ENCODE measurements around the gene INF2.

The INF2 gene

DNA sequence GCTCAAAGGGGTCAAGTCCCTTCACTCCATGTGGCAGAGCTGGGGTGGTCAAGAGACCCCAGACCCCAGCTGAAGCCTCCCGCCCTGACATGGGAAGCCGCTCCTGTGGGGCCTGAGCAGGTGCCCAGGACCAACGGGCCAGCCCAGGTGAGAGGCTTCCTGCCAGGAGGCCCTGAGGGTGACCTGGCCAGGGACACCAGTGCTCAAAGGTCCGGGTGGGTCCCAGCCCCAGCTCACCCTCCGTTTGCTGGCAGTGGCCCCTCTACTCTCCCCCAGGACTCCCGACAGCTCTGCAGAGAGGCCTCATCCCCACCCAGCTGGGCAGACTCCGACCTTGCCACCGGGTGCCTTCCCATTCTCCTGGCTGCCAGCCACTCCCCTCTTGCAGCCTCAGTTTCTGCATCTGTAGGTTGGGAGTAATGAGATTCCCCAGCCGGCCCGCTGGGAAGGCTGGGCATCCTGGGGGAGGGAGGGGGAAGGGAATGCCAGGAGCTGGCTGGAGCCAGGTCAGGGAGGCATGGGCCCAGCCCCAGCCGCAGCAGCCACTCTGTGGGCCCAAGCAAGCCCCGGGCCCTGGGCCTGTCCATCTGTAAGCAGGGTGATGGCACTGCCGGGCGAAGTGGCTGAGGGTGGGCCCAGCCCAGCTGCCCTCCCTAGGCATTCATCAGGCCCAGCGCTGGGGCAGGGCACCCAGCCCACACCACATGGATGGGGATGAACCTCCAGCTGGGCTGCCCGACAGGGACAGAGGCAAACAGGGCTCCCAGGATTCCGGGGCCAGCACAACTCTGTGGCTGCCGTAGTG lies 10.3 kb upstream of the INF2 start:
- Histone ChIP-seq H3K4me3 (ENCODE audit: low read length) (no peak overlapping the region), H3K9ac (ENCODE audit: low read length) (peak overlapping the region; percentile 84), H3K4me1 (ENCODE audit: control insufficient read depth, insufficient read depth, low read length) (peaks cover 41% of the 10 kb centered on the region), H3K36me3 (ENCODE audit: control insufficient read depth, insufficient read depth, low read length, severe bottlenecking) (no peaks in the 10 kb centered on the region), H3K27me3 (replicated peaks; ENCODE audit: control insufficient read depth, insufficient read depth, low read length) (no peaks in the 10 kb centered on the region), H3K9me3 (ENCODE audit: control insufficient read depth, low read length) (no peaks in the 10 kb centered on the region)
- no peak for DNase-seq (ENCODE audit: low read depth)

GRCh38 chr14:104680056-104680805 lies 9.2 kb upstream of the INF2 start:
- Histone ChIP-seq H3K4me3 (ENCODE audit: low read length) (peak overlapping the region; percentile 55), H3K9me3 (ENCODE audit: control insufficient read depth, low read length) (no peaks in the 10 kb centered on the region), H3K4me1 (ENCODE audit: control insufficient read depth, insufficient read depth, low read length) (peaks cover 41% of the 10 kb centered on the region), H3K27me3 (replicated peaks; ENCODE audit: control insufficient read depth, insufficient read depth, low read length) (no peaks in the 10 kb centered on the region), H3K36me3 (ENCODE audit: control insufficient read depth, insufficient read depth, low read length, severe bottlenecking) (no peaks in the 10 kb centered on the region), H3K9ac (ENCODE audit: low read length) (peak overlapping the region; percentile 68)
- peak; percentile 78 for DNase-seq (ENCODE audit: low read depth)

DNA sequence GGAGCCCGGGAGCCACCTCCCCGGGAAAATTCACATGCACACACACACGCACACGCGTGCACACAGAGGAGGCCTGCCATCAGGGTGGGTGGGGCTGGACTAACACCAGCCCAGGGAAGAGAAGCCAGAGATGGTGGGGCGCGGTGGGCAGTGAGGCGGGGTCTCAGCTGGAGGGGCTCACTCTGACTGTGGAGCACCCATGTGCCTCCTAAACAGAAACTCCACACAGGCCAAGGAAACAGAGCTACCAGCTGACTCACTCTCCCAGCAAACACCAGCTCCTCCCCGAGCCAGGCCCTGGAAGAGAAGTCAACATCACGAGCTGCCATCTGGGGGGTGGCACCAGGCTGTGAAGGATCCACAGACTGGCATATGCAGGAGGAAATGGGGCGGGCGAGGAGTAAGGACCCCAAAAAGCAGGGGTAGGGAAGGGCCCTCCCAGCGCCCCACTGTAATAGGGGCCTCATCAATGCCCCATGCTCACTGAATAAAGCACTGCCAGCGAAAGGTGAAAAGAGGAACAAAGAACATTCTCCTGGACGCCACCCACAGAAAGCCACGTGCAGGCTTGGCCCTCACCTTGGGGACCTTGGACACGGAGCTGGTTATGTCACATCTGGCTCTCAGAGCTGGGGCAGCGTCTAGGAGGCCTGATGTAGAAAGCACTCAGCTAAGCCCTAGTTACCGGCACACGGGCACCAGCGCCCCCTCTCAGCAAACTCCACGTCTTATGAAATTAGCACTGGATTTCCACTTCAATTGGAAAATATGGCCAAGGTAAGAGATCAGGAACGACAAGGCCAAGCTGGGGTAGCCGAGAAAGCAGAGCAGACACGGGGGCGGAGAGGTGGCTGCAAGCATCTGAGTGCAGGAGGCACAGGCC lies 8.4 kb upstream of the INF2 start:
- Histone ChIP-seq H3K36me3 (ENCODE audit: control insufficient read depth, insufficient read depth, low read length, severe bottlenecking) (no peaks in the 10 kb centered on the region), H3K9ac (ENCODE audit: low read length) (peak overlapping the region; percentile 68), H3K27me3 (replicated peaks; ENCODE audit: control insufficient read depth, insufficient read depth, low read length) (no peaks in the 10 kb centered on the region), H3K4me3 (ENCODE audit: low read length) (peak overlapping the region; percentile 71), H3K4me1 (ENCODE audit: control insufficient read depth, insufficient read depth, low read length) (peaks cover 41% of the 10 kb centered on the region), H3K9me3 (ENCODE audit: control insufficient read depth, low read length) (no peaks in the 10 kb centered on the region)
- peak; percentile 71 for DNase-seq (ENCODE audit: low read depth)

DNA sequence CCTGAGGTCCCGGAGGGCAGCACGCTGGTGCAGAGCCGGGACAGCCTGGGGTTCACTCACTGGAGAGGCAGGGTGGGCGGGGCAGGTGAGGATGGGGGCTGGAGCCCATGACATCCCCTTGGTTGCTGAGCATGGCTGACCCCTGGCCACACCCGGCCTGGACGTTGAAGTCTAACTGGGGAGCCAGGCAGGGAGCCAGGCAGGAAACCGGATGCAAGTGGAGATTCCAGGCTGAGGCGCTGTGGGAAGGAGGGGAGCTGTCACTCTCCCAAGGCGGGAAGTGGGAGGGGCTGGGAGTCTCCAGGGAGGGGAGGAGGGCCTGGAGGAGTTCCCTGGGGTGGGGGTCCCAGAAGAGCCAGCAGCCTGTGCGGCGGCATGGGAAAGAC lies 7.7 kb upstream of the INF2 start:
- H3K4me3 ChIP-seq (ENCODE audit: low read length) = peak overlapping the region; percentile 71

DNA sequence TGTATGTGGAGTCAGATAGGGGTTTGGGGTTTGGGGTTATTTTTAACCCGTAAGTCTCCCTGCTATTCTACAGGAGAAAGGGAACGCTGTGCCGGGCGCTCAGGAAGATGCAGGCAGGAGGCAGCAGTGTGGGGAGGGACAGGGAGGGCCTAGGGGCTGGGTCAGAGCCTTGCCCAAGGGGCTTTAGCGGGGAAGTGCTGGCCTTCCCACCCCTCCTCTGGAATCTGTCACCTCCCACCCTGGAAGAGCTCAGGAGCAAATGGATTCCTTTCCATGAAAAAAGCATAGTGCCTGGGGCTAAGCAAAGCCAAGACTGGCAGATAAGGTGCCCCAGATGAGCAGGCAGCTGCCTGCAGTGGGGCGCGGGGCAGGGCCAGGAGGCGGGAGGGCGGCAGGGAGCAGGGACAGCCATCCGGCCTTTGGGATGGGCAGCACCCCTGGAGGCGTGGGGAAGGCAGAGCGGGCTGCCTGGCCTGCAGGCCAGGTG lies 7.3 kb upstream of the INF2 start:
- peak overlapping the region; percentile 68 for H3K9ac ChIP-seq (ENCODE audit: low read length)
- no peaks in the 10 kb centered on the region for H3K9me3 ChIP-seq (ENCODE audit: control insufficient read depth, low read length)
- H3K27me3 ChIP-seq (replicated peaks; ENCODE audit: control insufficient read depth, insufficient read depth, low read length) = no peaks in the 10 kb centered on the region
- no peaks in the 10 kb centered on the region for H3K36me3 ChIP-seq (ENCODE audit: control insufficient read depth, insufficient read depth, low read length, severe bottlenecking)
- H3K4me3 ChIP-seq (ENCODE audit: low read length) = peak overlapping the region; percentile 71
- peak; percentile 17 for DNase-seq (ENCODE audit: low read depth)
- H3K4me1 ChIP-seq (ENCODE audit: control insufficient read depth, insufficient read depth, low read length) = peaks cover 41% of the 10 kb centered on the region

More for the DNA sequence above, 7.7 kb upstream of the INF2 start:
- peak overlapping the region; percentile 68 for H3K9ac ChIP-seq (ENCODE audit: low read length)
- no peaks in the 10 kb centered on the region for H3K27me3 ChIP-seq (replicated peaks; ENCODE audit: control insufficient read depth, insufficient read depth, low read length)
- H3K4me1 ChIP-seq (ENCODE audit: control insufficient read depth, insufficient read depth, low read length) = peaks cover 41% of the 10 kb centered on the region
- DNase-seq (ENCODE audit: low read depth) = peak; percentile 89
- no peaks in the 10 kb centered on the region for H3K36me3 ChIP-seq (ENCODE audit: control insufficient read depth, insufficient read depth, low read length, severe bottlenecking)
- no peaks in the 10 kb centered on the region for H3K9me3 ChIP-seq (ENCODE audit: control insufficient read depth, low read length)

DNA sequence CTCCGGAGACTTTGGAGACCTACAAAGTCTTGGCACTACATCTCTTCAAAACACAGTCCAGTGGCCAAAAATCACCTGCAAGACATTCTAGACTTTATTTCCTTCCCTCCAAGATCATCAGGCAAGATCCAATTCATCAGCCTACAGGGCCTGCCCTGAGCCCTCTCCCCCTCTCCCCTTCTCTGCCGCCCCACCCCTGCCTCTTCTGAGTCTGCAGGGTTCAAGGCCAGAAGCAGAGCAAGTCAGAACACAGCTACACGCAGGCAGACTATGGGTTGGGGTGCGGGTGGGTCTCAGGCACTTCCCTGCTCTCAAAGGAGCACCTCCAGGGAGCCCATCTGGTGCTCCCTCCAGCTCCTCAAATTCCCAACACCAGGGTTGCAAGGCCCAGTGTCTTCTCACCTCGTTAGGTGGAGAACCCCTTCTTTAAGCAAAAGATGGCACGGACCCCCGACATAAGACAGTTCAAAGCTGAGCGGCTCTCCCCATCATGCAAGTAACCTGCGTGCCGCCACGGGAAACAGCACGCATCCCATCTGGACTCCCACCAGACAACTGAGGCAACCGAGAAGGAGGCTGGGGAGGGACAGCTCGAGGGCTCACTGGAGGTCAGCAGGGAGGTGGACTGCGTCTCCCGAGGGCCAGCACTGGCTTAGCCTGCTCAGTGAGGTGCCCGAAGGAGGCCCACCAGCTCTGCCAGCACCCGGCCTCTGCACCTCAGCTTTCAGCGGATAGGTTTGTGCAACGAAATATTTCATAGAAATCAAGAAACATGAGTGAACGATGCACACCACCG lies 5.6 kb upstream of the INF2 start:
- H3K4me3 ChIP-seq (ENCODE audit: low read length) = no peak overlapping the region
- H3K9me3 ChIP-seq (ENCODE audit: control insufficient read depth, low read length) = no peaks in the 10 kb centered on the region
- no peaks in the 10 kb centered on the region for H3K27me3 ChIP-seq (replicated peaks; ENCODE audit: control insufficient read depth, insufficient read depth, low read length)
- H3K36me3 ChIP-seq (ENCODE audit: control insufficient read depth, insufficient read depth, low read length, severe bottlenecking) = no peaks in the 10 kb centered on the region
- DNase-seq (ENCODE audit: low read depth) = no peak
- H3K9ac ChIP-seq (ENCODE audit: low read length) = no peak overlapping the region
- peaks cover 34% of the 10 kb centered on the region for H3K4me1 ChIP-seq (ENCODE audit: control insufficient read depth, insufficient read depth, low read length)

GRCh38 chr14:104684449-104684821 lies 5.0 kb upstream of the INF2 start:
- DNase-seq (ENCODE audit: low read depth) = no peak
- no peaks in the 10 kb centered on the region for H3K27me3 ChIP-seq (replicated peaks; ENCODE audit: control insufficient read depth, insufficient read depth, low read length)
- no peak overlapping the region for H3K9ac ChIP-seq (ENCODE audit: low read length)
- peaks cover 37% of the 10 kb centered on the region for H3K4me1 ChIP-seq (ENCODE audit: control insufficient read depth, insufficient read depth, low read length)
- no peak overlapping the region for H3K4me3 ChIP-seq (ENCODE audit: low read length)
- H3K36me3 ChIP-seq (ENCODE audit: control insufficient read depth, insufficient read depth, low read length, severe bottlenecking) = no peaks in the 10 kb centered on the region
- H3K9me3 ChIP-seq (ENCODE audit: control insufficient read depth, low read length) = no peaks in the 10 kb centered on the region

- Histone ChIP-seq H3K9me3 (ENCODE audit: control insufficient read depth, low read length) (no peaks in the 10 kb centered on the region), H3K27me3 (replicated peaks; ENCODE audit: control insufficient read depth, insufficient read depth, low read length) (no peaks in the 10 kb centered on the region), H3K36me3 (ENCODE audit: control insufficient read depth, insufficient read depth, low read length, severe bottlenecking) (no peaks in the 10 kb centered on the region), H3K9ac (ENCODE audit: low read length) (no peak overlapping the region), H3K4me3 (ENCODE audit: low read length) (no peak overlapping the region), H3K4me1 (ENCODE audit: control insufficient read depth, insufficient read depth, low read length) (peaks cover 33% of the 10 kb centered on the region)
- no peak for DNase-seq (ENCODE audit: low read depth)
These were observed 4.0 kb upstream of the INF2 start for GRCh38 chr14:104685216-104685997.

DNA sequence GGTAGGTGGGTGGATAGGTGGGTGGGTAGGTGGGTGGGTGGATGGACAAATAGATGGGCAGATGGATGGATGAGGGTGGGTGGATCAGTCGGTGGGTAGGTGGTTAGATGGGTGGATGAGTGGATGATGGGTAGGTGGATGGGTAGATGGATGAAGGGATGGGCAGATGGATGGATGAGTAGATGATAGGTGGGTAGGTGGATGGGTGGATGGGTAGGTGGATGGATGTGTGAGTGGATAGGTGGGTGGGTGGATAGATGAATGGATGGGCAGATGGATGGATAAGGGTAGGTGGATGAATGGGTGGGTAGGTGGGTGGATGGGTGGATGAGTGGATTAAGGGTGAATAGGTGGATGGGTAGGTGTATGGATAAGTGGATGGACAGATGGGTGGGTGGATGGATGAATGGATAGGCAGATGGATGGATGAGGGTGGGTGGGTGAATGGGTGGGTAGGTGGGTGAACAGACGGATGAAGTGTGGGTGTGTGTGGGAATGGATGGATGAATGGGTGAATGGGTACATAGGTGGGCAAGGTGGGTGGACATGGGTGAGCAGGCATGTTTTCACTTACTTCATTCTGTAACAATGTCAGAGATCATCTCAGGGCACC lies 3.3 kb upstream of the INF2 start:
- H3K4me1 ChIP-seq (ENCODE audit: control insufficient read depth, insufficient read depth, low read length) = peaks cover 33% of the 10 kb centered on the region
- H3K27me3 ChIP-seq (replicated peaks; ENCODE audit: control insufficient read depth, insufficient read depth, low read length) = no peaks in the 10 kb centered on the region
- H3K9ac ChIP-seq (ENCODE audit: low read length) = no peak overlapping the region
- no peak overlapping the region for H3K4me3 ChIP-seq (ENCODE audit: low read length)
- H3K36me3 ChIP-seq (ENCODE audit: control insufficient read depth, insufficient read depth, low read length, severe bottlenecking) = no peaks in the 10 kb centered on the region
- no peaks in the 10 kb centered on the region for H3K9me3 ChIP-seq (ENCODE audit: control insufficient read depth, low read length)
- DNase-seq (ENCODE audit: low read depth) = no peak
